H9 (cell line): ENCODE data around the gene INPP5A. TPM values are rescaled to one million over a fixed set of nuclear protein-coding genes. Genes with fewer than 3 reads are reported as not detected.

ENCODE experiments used
- DNase-seq: peaks from one replicate; pipeline ENCODE4 v3.0.0-alpha.2; 2017
- H2AFZ ChIP-seq: one replicate; pipeline ENCODE4 v1.6.1; 2013; ENCODE audit warnings: mild to moderate bottlenecking, low read length, control low read depth, moderate library complexity
- H2AK5ac ChIP-seq: 2 replicates; pipeline ENCODE4 v1.6.1; 2013; ENCODE audit warnings: low read length, control low read depth, mixed read lengths; ENCODE audit not compliant: insufficient read length
- H2BK120ac ChIP-seq: one replicate; pipeline ENCODE4 v1.6.1; 2013; ENCODE audit warnings: low read depth, mild to moderate bottlenecking, low read length, control low read depth, inconsistent platforms; ENCODE audit not compliant: poor library complexity, severe bottlenecking
- H2BK12ac ChIP-seq: 2 replicates; pipeline ENCODE4 v1.6.1; 2013; ENCODE audit warnings: low read length, control low read depth, mixed read lengths, low read depth; ENCODE audit not compliant: insufficient read length
- H2BK15ac ChIP-seq: 2 replicates; pipeline ENCODE4 v1.6.1; 2013; ENCODE audit warnings: low read depth, low read length, control low read depth
- H2BK20ac ChIP-seq: one replicate; pipeline ENCODE4 v1.6.1; 2013; ENCODE audit warnings: low read depth, mild to moderate bottlenecking, low read length, control low read depth, inconsistent platforms; ENCODE audit not compliant: poor library complexity, severe bottlenecking
- H2BK5ac ChIP-seq: 2 replicates; pipeline ENCODE4 v1.6.1; 2013; ENCODE audit warnings: low read length, control low read depth, mixed read lengths; ENCODE audit not compliant: insufficient read length
- H3K14ac ChIP-seq: 2 replicates; pipeline ENCODE4 v1.6.1; 2013; ENCODE audit warnings: low read length, control low read depth; ENCODE audit not compliant: insufficient read depth
- H3K18ac ChIP-seq: 2 replicates; pipeline ENCODE4 v1.6.1; 2013; ENCODE audit warnings: low read depth, mild to moderate bottlenecking, mixed read lengths, low read length, control low read depth; ENCODE audit not compliant: insufficient read length
- H3K23ac ChIP-seq: 2 replicates; pipeline ENCODE4 v1.6.1; 2013; ENCODE audit warnings: low read length, control low read depth, mixed read lengths, low read depth; ENCODE audit not compliant: insufficient read length
- H3K23me2 ChIP-seq: 2 replicates; pipeline ENCODE4 v1.6.1; 2013; ENCODE audit warnings: low read depth, mild to moderate bottlenecking, mixed read lengths, low read length, control low read depth; ENCODE audit not compliant: insufficient read length, poor library complexity, severe bottlenecking
- H3K27ac ChIP-seq: 2 replicates; pipeline ENCODE4 v1.5.1; 2013; ENCODE audit warnings: low read length, control low read depth, mixed read lengths, low read depth; ENCODE audit not compliant: insufficient read length
- H3K27me3 ChIP-seq: 2 replicates; pipeline ENCODE4 v1.6.1; 2013; ENCODE audit warnings: low read length, control low read depth, inconsistent platforms; ENCODE audit not compliant: insufficient read depth
- H3K4ac ChIP-seq: 2 replicates; pipeline ENCODE4 v1.6.1; 2013; ENCODE audit warnings: low read depth, mild to moderate bottlenecking, control low read depth, inconsistent platforms, low read length, moderate library complexity
- H3K4me1 ChIP-seq: 2 replicates; pipeline ENCODE4 v1.6.1; 2013; ENCODE audit warnings: low read length, control low read depth, inconsistent platforms; ENCODE audit not compliant: insufficient read depth
- H3K4me2 ChIP-seq: 2 replicates; pipeline ENCODE4 v1.6.1; 2013; ENCODE audit warnings: low read length, control low read depth, mixed read lengths; ENCODE audit not compliant: insufficient read length, insufficient read depth
- H3K56ac ChIP-seq: 2 replicates; pipeline ENCODE4 v1.6.1; 2013; ENCODE audit warnings: low read depth, mild to moderate bottlenecking, mixed read lengths, low read length, control low read depth; ENCODE audit not compliant: insufficient read length
- H3K79me1 ChIP-seq: 2 replicates; pipeline ENCODE4 v1.6.1; 2013; ENCODE audit warnings: low read depth, mild to moderate bottlenecking, moderate library complexity, low read length, control low read depth, inconsistent platforms; ENCODE audit not compliant: insufficient read depth, poor library complexity, severe bottlenecking
- H3K79me2 ChIP-seq: 2 replicates; pipeline ENCODE4 v1.6.1; 2013; ENCODE audit warnings: low read length, control low read depth, inconsistent platforms; ENCODE audit not compliant: insufficient read depth
- H3K9ac ChIP-seq: 2 replicates; pipeline ENCODE4 v1.6.1; 2013; ENCODE audit warnings: low read length, control low read depth, mixed read lengths; ENCODE audit not compliant: insufficient read length; ENCODE audit errors: extremely low read depth
- H3K9me3 ChIP-seq: one replicate; pipeline ENCODE4 v1.6.1; 2013; ENCODE audit warnings: low read depth, low read length, inconsistent platforms; ENCODE audit not compliant: control insufficient read depth
- H3T11ph ChIP-seq: one replicate; pipeline ENCODE4 v1.6.1; 2013; ENCODE audit warnings: mild to moderate bottlenecking, low read length, control low read depth, inconsistent platforms
- H4K20me1 ChIP-seq: one replicate; pipeline ENCODE4 v1.6.1; 2013; ENCODE audit not compliant: control insufficient read depth, insufficient read length, insufficient read depth
- H4K5ac ChIP-seq: 2 replicates; pipeline ENCODE4 v1.6.1; 2013; ENCODE audit warnings: low read depth, mild to moderate bottlenecking, mixed read lengths, low read length, control low read depth; ENCODE audit not compliant: insufficient read length
- H4K8ac ChIP-seq: replicated peaks from 2 replicates; pipeline ENCODE4 v1.6.1; 2013; ENCODE audit warnings: low read length, control low read depth, mixed read lengths, low read depth; ENCODE audit not compliant: insufficient read length
- H4K91ac ChIP-seq: 2 replicates; pipeline ENCODE4 v1.6.1; 2013; ENCODE audit warnings: low read depth, mild to moderate bottlenecking, moderate library complexity, mixed read lengths, low read length, control low read depth; ENCODE audit not compliant: insufficient read length
- H3K27ac Mint-ChIP-seq, 3 experiments: 2 replicates in 2 of 3; 3 replicates in 1 of 3; pipeline ENCODE4 v1.8.0; 2020 to 2021; ENCODE audit warnings: mixed read lengths in 3 of 3, mild to moderate bottlenecking in 1 of 3, moderate library complexity in 1 of 3
- H3K27me3 Mint-ChIP-seq: 2 replicates; pipeline ENCODE4 v1.8.0; 2021; ENCODE audit warnings: low read depth, mild to moderate bottlenecking, moderate library complexity, mixed read lengths
- H3K36me3 Mint-ChIP-seq, 3 experiments: 2 replicates in 2 of 3; 3 replicates in 1 of 3; pipeline ENCODE4 v1.8.0; 2020 to 2021; ENCODE audit warnings: low read depth in 3 of 3, mixed read lengths in 3 of 3; ENCODE audit not compliant: insufficient read depth in 1 of 3
- H3K4me1 Mint-ChIP-seq, 2 experiments: 2 replicates each; pipeline ENCODE4 v1.8.0; 2020; ENCODE audit warnings: mixed read lengths in 2 of 2
- H3K4me3 Mint-ChIP-seq, 2 experiments: 2 replicates in 1 of 2; 3 replicates in 1 of 2; pipeline ENCODE4 v1.8.0; 2020 to 2021; ENCODE audit warnings: mild to moderate bottlenecking in 2 of 2, mixed read lengths in 2 of 2, moderate library complexity in 1 of 2
- H3K9me3 Mint-ChIP-seq, 2 experiments: 2 replicates in 1 of 2; 3 replicates in 1 of 2; pipeline ENCODE4 v1.8.0; 2020; ENCODE audit warnings: mild to moderate bottlenecking in 2 of 2, mixed read lengths in 2 of 2, moderate library complexity in 1 of 2
- CTCF ChIP-seq: fragments of 200-600 bp; sonication (generic); conservative IDR thresholded peaks from 3 replicates; pipeline ENCODE4 v1.8.0; 2021; ENCODE audit warnings: antibody characterized with exemption, mild to moderate bottlenecking
- WGBS: extraction: QIAGEN DNeasy Blood & Tissue Kit; methylation state at CpG from one replicate; pipeline ENCODE4 v1.1.7; 2013; ENCODE audit warnings: missing lambda C conversion rate, low lambda C conversion rate, mixed read lengths; ENCODE audit not compliant: insufficient read length; ENCODE audit errors: extremely low coverage; 5-methylcytosine and 5-hydroxymethylcytosine counted together
- total RNA-seq: library from RNA; stranded (reverse); gene quantifications from 2 replicates; pipeline ENCODE4 v1.2.1, GENCODE V29; 2021

Gene INPP5A
- total RNA-seq, 1 experiment from 2014 or later = 17.7 TPM

- Histone ChIP-seq H4K20me1 (peaks cover 2% of the 10 kb centered on the region), H3K18ac (no peak overlapping the region), H3K27me3 (no peaks in the 10 kb centered on the region), H2BK20ac (no peak overlapping the region), H2BK12ac (no peak overlapping the region), H3K4ac (no peak overlapping the region), H4K91ac (no peak overlapping the region), H3K14ac (no peak overlapping the region), H3K23ac (no peak overlapping the region), H2AK5ac (no peak overlapping the region), H4K5ac (no peak overlapping the region), H2AFZ (no peak overlapping the region), H3K9me3 (no peaks in the 10 kb centered on the region), H3K4me2 (no peak overlapping the region), H3K56ac (no peak overlapping the region), H2BK5ac (no peak overlapping the region), H3K23me2 (no peaks in the 10 kb centered on the region), H2BK15ac (no peak overlapping the region), H3K79me2 (no peaks in the 10 kb centered on the region), H3T11ph (no peak overlapping the region), H2BK120ac (no peak overlapping the region), H3K9ac (no peak overlapping the region), H3K4me1 (no peaks in the 10 kb centered on the region), H3K79me1 (no peaks in the 10 kb centered on the region), H4K8ac (no peak overlapping the region), H3K27ac (no peak overlapping the region)
- Mint-ChIP-seq H3K9me3 (no peaks in the 10 kb centered on the region), H3K27ac (no peak overlapping the region), H3K36me3 (no peaks in the 10 kb centered on the region), H3K4me1 (peaks cover 2% of the 10 kb centered on the region in 2 experiments; a peak in 2 of 4 replicates), H3K4me3 (no peak overlapping the region), H3K27me3 (no peaks in the 10 kb centered on the region)
- TF ChIP-seq CTCF = no peak
- no CpG with 5 or more reads among the region's 12 CpGs for WGBS
- DNase-seq = no peak
These were observed 116.6 kb downstream of the INPP5A start for GRCh38 chr10:132654121-132654571.
